HepG2 (cell line): ENCODE results near the gene TSSK6. TPM values are rescaled to one million over a fixed set of nuclear protein-coding genes. Genes with fewer than 3 reads are reported as not detected.

Experiments used
- AGO1 ChIP-seq: fragments of 200-400 bp; formaldehyde crosslinking; IDR thresholded peaks from 2 replicates; pipeline ENCODE4 v1.6.1; 2017; ENCODE audit warnings: mild to moderate bottlenecking, low read depth, low read length, moderate library complexity; ENCODE audit not compliant: poor library complexity, severe bottlenecking
- E2F2 ChIP-seq: sonication (generic); formaldehyde crosslinking; IDR thresholded peaks from 2 replicates; pipeline ENCODE4 v1.4.0; 2020; ENCODE audit warnings: missing genetic modification reagents, borderline replicate concordance
- TCF7L2 ChIP-seq: IDR thresholded peaks from 2 replicates; pipeline ENCODE4 v1.6.1; 2011; ENCODE audit warnings: mild to moderate bottlenecking, low read depth, low read length, moderate library complexity
- ZBTB21 ChIP-seq: sonication (generic); formaldehyde crosslinking; IDR thresholded peaks from 2 replicates; pipeline ENCODE4 v1.4.0; 2020; ENCODE audit warnings: missing genetic modification reagents
- ZNF543 ChIP-seq: sonication (generic); formaldehyde crosslinking; IDR thresholded peaks from 2 replicates; pipeline ENCODE4 v1.4.0; 2020; ENCODE audit warnings: mild to moderate bottlenecking, missing genetic modification reagents
- ZNF674 ChIP-seq: sonication (generic); formaldehyde crosslinking; IDR thresholded peaks from 2 replicates; pipeline ENCODE4 v1.5.0; 2020; ENCODE audit warnings: low read depth, mild to moderate bottlenecking, missing genetic modification reagents
- ZNF746 ChIP-seq: sonication (generic); formaldehyde crosslinking; IDR thresholded peaks from 2 replicates; pipeline ENCODE4 v1.8.0; 2022; ENCODE audit warnings: mild to moderate bottlenecking, missing genetic modification reagents
- polyA plus RNA-seq, 8 experiments: library from polyadenylated mRNA; depleted of rRNA in 3 of 8; stranded (reverse) in 7 of 8; unstranded in 1 of 8; fragments of >200 nt; fragmentation: Illumina TruSeq in 4 of 8; extraction: Trizol in 4 of 8; gene quantifications; 2 replicates each; pipeline versions ENCODE4 v1.2.1 to v1.2.3, GENCODE V29; 2011 to 2016; ENCODE audit warnings: low read depth in 4 of 8, missing spikeins in 1 of 8, mixed read lengths in 1 of 8; ENCODE audit not compliant: insufficient read depth in 1 of 8
- total RNA-seq, 5 experiments: library from RNA; depleted of rRNA; stranded (reverse); fragments of >200 nt; fragmentation: Illumina TruSeq; extraction: Trizol; gene quantifications; 2 replicates each; pipeline ENCODE4 v1.2.3, GENCODE V29; 2016; ENCODE audit warnings: low read depth in 1 of 5
- TF ChIP-seq, protein P1 (sequence below): IDR thresholded peaks from 2 replicates; pipeline ENCODE4 v1.6.1; 2016; ENCODE audit warnings: low read depth, borderline replicate concordance

Gene TSSK6
- total and polyA plus RNA-seq, 2 of the 13 experiments (the other 11 are each of a cell fraction or from before 2014, with no cell fraction given) = 0.71 to 1.2 TPM

GRCh38 chr19:19537075-19538048 lies 22.0 kb upstream of the TSSK6 start (continued):
- peak; percentile 12 for TF ChIP-seq AGO1
- TF ChIP-seq TCF7L2 = no peak
- TF ChIP-seq ZBTB21 (CRISPR knock-in tag) = no peak
- TF ChIP-seq ZNF746 (CRISPR knock-in tag) = no peak
- TF ChIP-seq ZNF543 (CRISPR knock-in tag) = no peak
- no peak for TF ChIP-seq ZNF674 (CRISPR knock-in tag)
- TF ChIP-seq, protein P1, sequence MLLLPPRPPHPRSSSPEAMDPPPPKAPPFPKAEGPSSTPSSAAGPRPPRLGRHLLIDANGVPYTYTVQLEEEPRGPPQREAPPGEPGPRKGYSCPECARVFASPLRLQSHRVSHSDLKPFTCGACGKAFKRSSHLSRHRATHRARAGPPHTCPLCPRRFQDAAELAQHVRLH (CRISPR knock-in tag) = no peak
- TF ChIP-seq E2F2 (CRISPR knock-in tag) = no peak
